ENCODE results near the gene MSI2.

- TF ChIP-seq CTCF (conservative IDR thresholded peaks at IDR 0.05; ENCODE audit: low read length) (no peak), EZH2phosphoT487 (IDR thresholded peaks at IDR 0.05; ENCODE audit: borderline replicate concordance, low read depth, low read length) (no peak)
These were observed 301.7 kb downstream of the MSI2 start for GRCh38 chr17:57557834-57558681.
